ENCODE data around the gene IGF2R. TPM values are rescaled to one million over a fixed set of nuclear protein-coding genes. Genes with fewer than 3 reads are reported as not detected.
"Not testable (repeated sequence)": the region's sequence is repeated elsewhere in the genome, so short reads cannot be mapped to it uniquely, and the experiment has no call there.

Gene IGF2R
- total RNA-seq, 1 donor from 2014 or later: 239 TPM

GRCh38 chr6:160124605-160125004 lies 155.7 kb downstream of the IGF2R start:
- DNase-seq: no peak

GRCh38 chr6:160125105-160125504 lies 156.2 kb downstream of the IGF2R start:
- DNase-seq: not testable (repeated sequence)

- no peak for DNase-seq
Measured at GRCh38 chr6:160127270-160128124, 158.6 kb downstream of the IGF2R start.

- DNase-seq: no peak
Measured at GRCh38 chr6:160128125-160128683, 159.3 kb downstream of the IGF2R start.

- no peak for DNase-seq
Measured at GRCh38 chr6:160128879-160129516, 160.1 kb downstream of the IGF2R start.

- DNase-seq: no peak
Measured at GRCh38 chr6:160129881-160130615, 161.2 kb downstream of the IGF2R start.

- DNase-seq: no peak
Measured at GRCh38 chr6:160130729-160131484, 162.0 kb downstream of the IGF2R start.

GRCh38 chr6:160131636-160132296 lies 162.9 kb downstream of the IGF2R start:
- DNase-seq: no peak

- DNase-seq: no peak
Measured at GRCh38 chr6:160132297-160132637, 163.4 kb downstream of the IGF2R start.

GRCh38 chr6:160132776-160133338 lies 164.0 kb downstream of the IGF2R start:
- DNase-seq: no peak

- no peak for DNase-seq
Measured at GRCh38 chr6:160133441-160134336, 164.8 kb downstream of the IGF2R start.

GRCh38 chr6:160134337-160134751 lies 165.5 kb downstream of the IGF2R start:
- not testable (repeated sequence) for DNase-seq

- DNase-seq: no peak
Measured at GRCh38 chr6:160134779-160135547, 166.1 kb downstream of the IGF2R start.

GRCh38 chr6:160135907-160136655 lies 167.2 kb downstream of the IGF2R start:
- DNase-seq: no peak

- DNase-seq: no peak
Measured at GRCh38 chr6:160137130-160137988, 168.5 kb downstream of the IGF2R start.

GRCh38 chr6:160137989-160138835 lies 169.3 kb downstream of the IGF2R start:
- DNase-seq: peak; percentile 78
